GM21367 (cell line): Measurements from ENCODE around the gene YIPF3.
A peak's percentile ranks its signal among the peaks of the same experiment; 100 is the strongest.

Experiments used
- ATAC-seq: cut with Tn5 transposase; IDR thresholded peaks from one replicate; pipeline ENCODE4 v1.9.1; 2021; ENCODE audit not compliant: unreplicated experiment

Gene YIPF3

GRCh38 chr6:43493833-43494232, 22.9 kb downstream of the YIPF3 start:
- ATAC-seq, result no peak

- no peak for ATAC-seq
These were observed 23.5 kb downstream of the YIPF3 start for GRCh38 chr6:43493230-43493629.

GRCh38 chr6:43492673-43493072, 24.1 kb downstream of the YIPF3 start:
- ATAC-seq, result no peak

- ATAC-seq, result no peak
These were observed 24.7 kb downstream of the YIPF3 start for GRCh38 chr6:43491750-43492661.

- no peak for ATAC-seq
These were observed 26.2 kb downstream of the YIPF3 start for GRCh38 chr6:43490523-43490939.

- ATAC-seq, result no peak
These were observed 27.3 kb downstream of the YIPF3 start for GRCh38 chr6:43489277-43490072.

GRCh38 chr6:43488667-43489276, 28.0 kb downstream of the YIPF3 start:
- no peak for ATAC-seq

- ATAC-seq, result no peak
These were observed 35.0 kb downstream of the YIPF3 start for GRCh38 chr6:43481591-43482236.

GRCh38 chr6:43481075-43481474, 35.7 kb downstream of the YIPF3 start:
- no peak for ATAC-seq

- no peak for ATAC-seq
These were observed 38.7 kb downstream of the YIPF3 start for GRCh38 chr6:43478008-43478372.

GRCh38 chr6:43477235-43478007, 39.3 kb downstream of the YIPF3 start, which contains the start of gene TJAP1:
Gene TJAP1, plus strand, starts transcription at chr6:43477570. Its CDS starts 21,432 bp downstream, at chr6:43499002.
- ATAC-seq, result peak; percentile 92

GRCh38 chr6:43476746-43477145, 40.0 kb downstream of the YIPF3 start:
- ATAC-seq, result no peak

GRCh38 chr6:43475516-43475915, 41.2 kb downstream of the YIPF3 start:
- no peak for ATAC-seq

GRCh38 chr6:43472515-43472914, 44.2 kb downstream of the YIPF3 start:
- no peak for ATAC-seq

- ATAC-seq, result no peak
These were observed 45.3 kb downstream of the YIPF3 start for GRCh38 chr6:43471399-43471798.

- no peak for ATAC-seq
These were observed 46.8 kb downstream of the YIPF3 start for GRCh38 chr6:43469947-43470346.

GRCh38 chr6:43468748-43469681, 47.7 kb downstream of the YIPF3 start:
- ATAC-seq, result no peak

- ATAC-seq, result no peak
These were observed 48.5 kb downstream of the YIPF3 start for GRCh38 chr6:43468240-43468639.

- no peak for ATAC-seq
These were observed 49.0 kb downstream of the YIPF3 start for GRCh38 chr6:43467752-43468151.
